H1 (cell line): ENCODE measurements around the gene CASP8AP2. TPM values are rescaled to one million over a fixed set of nuclear protein-coding genes. Genes with fewer than 3 reads are reported as not detected.

ENCODE experiments used
- FOSL1 ChIP-seq: IDR thresholded peaks from 2 replicates; pipeline ENCODE4 v1.6.1; 2011; ENCODE audit warnings: mild to moderate bottlenecking, low read depth, low read length, moderate library complexity; ENCODE audit not compliant: insufficient read depth
- KDM1A ChIP-seq: fragments of 200-600, 300-600 bp; sonication (generic); IDR thresholded peaks from 2 replicates; pipeline ENCODE4 v1.7.1; 2016; ENCODE audit warnings: mild to moderate bottlenecking, low read length, borderline replicate concordance
- SIX5 ChIP-seq: IDR thresholded peaks from 2 replicates; pipeline ENCODE4 v1.6.1; 2011; ENCODE audit warnings: mild to moderate bottlenecking, low read depth, low read length
- polyA plus RNA-seq, 7 experiments: library from polyadenylated mRNA; depleted of rRNA in 3 of 7; stranded (reverse) in 5 of 7; unstranded in 2 of 7; fragments of >200 nt in 5 of 7; fragments of 200-250 nt in 2 of 7; gene quantifications; 1 replicate in 5 of 7; 2 replicates in 1 of 7; 4 replicates in 1 of 7; pipeline versions ENCODE4 v1.2.1 to v1.2.3, GENCODE V29; 2011 to 2013; ENCODE audit warnings: missing spikeins in 2 of 7, mixed read lengths in 2 of 7
- total RNA-seq: library from RNA; stranded (reverse); fragmentation: NEBNext Ultra II Directional; extraction: Animal tissue kit (Norgen Biotek cat#: 25700); gene quantifications from 2 replicates; pipeline ENCODE4 v1.2.1, GENCODE V29; 2021
- TF ChIP-seq, protein P1 (sequence below): fragments of 300-600 bp; sonication (generic); IDR thresholded peaks from 2 replicates; pipeline ENCODE4 v1.7.1; 2012; ENCODE audit warnings: low read length, moderate library complexity, mild to moderate bottlenecking, inconsistent platforms; ENCODE audit not compliant: insufficient replicate concordance

Gene CASP8AP2
- total and polyA plus RNA-seq, 2 of the 8 experiments (the other 6 are each of a cell fraction or from before 2014, with no cell fraction given) = 6.9 to 32.1 TPM

GRCh38 chr6:89787660-89788328 lies 41.9 kb upstream of the CASP8AP2 start (continued):
- TF ChIP-seq, protein P1, sequence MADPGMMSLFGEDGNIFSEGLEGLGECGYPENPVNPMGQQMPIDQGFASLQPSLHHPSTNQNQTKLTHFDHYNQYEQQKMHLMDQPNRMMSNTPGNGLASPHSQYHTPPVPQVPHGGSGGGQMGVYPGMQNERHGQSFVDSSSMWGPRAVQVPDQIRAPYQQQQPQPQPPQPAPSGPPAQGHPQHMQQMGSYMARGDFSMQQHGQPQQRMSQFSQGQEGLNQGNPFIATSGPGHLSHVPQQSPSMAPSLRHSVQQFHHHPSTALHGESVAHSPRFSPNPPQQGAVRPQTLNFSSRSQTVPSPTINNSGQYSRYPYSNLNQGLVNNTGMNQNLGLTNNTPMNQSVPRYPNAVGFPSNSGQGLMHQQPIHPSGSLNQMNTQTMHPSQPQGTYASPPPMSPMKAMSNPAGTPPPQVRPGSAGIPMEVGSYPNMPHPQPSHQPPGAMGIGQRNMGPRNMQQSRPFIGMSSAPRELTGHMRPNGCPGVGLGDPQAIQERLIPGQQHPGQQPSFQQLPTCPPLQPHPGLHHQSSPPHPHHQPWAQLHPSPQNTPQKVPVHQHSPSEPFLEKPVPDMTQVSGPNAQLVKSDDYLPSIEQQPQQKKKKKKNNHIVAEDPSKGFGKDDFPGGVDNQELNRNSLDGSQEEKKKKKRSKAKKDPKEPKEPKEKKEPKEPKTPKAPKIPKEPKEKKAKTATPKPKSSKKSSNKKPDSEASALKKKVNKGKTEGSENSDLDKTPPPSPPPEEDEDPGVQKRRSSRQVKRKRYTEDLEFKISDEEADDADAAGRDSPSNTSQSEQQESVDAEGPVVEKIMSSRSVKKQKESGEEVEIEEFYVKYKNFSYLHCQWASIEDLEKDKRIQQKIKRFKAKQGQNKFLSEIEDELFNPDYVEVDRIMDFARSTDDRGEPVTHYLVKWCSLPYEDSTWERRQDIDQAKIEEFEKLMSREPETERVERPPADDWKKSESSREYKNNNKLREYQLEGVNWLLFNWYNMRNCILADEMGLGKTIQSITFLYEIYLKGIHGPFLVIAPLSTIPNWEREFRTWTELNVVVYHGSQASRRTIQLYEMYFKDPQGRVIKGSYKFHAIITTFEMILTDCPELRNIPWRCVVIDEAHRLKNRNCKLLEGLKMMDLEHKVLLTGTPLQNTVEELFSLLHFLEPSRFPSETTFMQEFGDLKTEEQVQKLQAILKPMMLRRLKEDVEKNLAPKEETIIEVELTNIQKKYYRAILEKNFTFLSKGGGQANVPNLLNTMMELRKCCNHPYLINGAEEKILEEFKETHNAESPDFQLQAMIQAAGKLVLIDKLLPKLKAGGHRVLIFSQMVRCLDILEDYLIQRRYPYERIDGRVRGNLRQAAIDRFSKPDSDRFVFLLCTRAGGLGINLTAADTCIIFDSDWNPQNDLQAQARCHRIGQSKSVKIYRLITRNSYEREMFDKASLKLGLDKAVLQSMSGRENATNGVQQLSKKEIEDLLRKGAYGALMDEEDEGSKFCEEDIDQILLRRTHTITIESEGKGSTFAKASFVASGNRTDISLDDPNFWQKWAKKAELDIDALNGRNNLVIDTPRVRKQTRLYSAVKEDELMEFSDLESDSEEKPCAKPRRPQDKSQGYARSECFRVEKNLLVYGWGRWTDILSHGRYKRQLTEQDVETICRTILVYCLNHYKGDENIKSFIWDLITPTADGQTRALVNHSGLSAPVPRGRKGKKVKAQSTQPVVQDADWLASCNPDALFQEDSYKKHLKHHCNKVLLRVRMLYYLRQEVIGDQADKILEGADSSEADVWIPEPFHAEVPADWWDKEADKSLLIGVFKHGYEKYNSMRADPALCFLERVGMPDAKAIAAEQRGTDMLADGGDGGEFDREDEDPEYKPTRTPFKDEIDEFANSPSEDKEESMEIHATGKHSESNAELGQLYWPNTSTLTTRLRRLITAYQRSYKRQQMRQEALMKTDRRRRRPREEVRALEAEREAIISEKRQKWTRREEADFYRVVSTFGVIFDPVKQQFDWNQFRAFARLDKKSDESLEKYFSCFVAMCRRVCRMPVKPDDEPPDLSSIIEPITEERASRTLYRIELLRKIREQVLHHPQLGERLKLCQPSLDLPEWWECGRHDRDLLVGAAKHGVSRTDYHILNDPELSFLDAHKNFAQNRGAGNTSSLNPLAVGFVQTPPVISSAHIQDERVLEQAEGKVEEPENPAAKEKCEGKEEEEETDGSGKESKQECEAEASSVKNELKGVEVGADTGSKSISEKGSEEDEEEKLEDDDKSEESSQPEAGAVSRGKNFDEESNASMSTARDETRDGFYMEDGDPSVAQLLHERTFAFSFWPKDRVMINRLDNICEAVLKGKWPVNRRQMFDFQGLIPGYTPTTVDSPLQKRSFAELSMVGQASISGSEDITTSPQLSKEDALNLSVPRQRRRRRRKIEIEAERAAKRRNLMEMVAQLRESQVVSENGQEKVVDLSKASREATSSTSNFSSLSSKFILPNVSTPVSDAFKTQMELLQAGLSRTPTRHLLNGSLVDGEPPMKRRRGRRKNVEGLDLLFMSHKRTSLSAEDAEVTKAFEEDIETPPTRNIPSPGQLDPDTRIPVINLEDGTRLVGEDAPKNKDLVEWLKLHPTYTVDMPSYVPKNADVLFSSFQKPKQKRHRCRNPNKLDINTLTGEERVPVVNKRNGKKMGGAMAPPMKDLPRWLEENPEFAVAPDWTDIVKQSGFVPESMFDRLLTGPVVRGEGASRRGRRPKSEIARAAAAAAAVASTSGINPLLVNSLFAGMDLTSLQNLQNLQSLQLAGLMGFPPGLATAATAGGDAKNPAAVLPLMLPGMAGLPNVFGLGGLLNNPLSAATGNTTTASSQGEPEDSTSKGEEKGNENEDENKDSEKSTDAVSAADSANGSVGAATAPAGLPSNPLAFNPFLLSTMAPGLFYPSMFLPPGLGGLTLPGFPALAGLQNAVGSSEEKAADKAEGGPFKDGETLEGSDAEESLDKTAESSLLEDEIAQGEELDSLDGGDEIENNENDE = no peak
- no peak for TF ChIP-seq SIX5
- TF ChIP-seq KDM1A = no peak
- TF ChIP-seq FOSL1 = no peak
- TF ChIP-seq, all 59 proteins: peak for 0
